Measurements from ENCODE around the gene UBE2B. TPM values are rescaled to one million over a fixed set of nuclear protein-coding genes. Genes with fewer than 3 reads are reported as not detected.
"Not testable (repeated sequence)": the region's sequence is repeated elsewhere in the genome, so short reads cannot be mapped to it uniquely, and the experiment has no call there.

Gene UBE2B
- total RNA-seq, result 24.7 and 26.5 TPM in 2 replicates

- no peak for TF ChIP-seq CTCF (IDR thresholded peaks at IDR 0.05; ENCODE audit: insufficient read depth, low read length, severe bottlenecking)
- DNase-seq (ENCODE audit: low read depth) (peak; percentile 97), FAIRE-seq (peak; percentile 93)
- Histone ChIP-seq H3K4me3 (ENCODE audit: low read depth, low read length) (peak within 1 kb of the TSS; percentile 99), H3K36me3 (ENCODE audit: control insufficient read depth, insufficient read depth, low read length) (peaks cover 2% of the 10 kb centered on the region), H3K27me3 (ENCODE audit: control insufficient read depth, insufficient read depth, low read length) (no peaks in the 10 kb centered on the region)
Observed at GRCh38 chr5:134370871-134371833, at the start of gene UBE2B. Gene UBE2B (plus strand): TSS chr5:134371569. CDS start chr5:134371596, 27 bp downstream.

- Histone ChIP-seq H3K36me3 (ENCODE audit: control insufficient read depth, insufficient read depth, low read length) (no peaks in the 10 kb centered on the region), H3K27me3 (ENCODE audit: control insufficient read depth, insufficient read depth, low read length) (no peaks in the 10 kb centered on the region), H3K4me3 (ENCODE audit: low read depth, low read length) (no peak overlapping the region)
- DNase-seq (ENCODE audit: low read depth), result no peak
- FAIRE-seq, result no peak
- TF ChIP-seq CTCF (IDR thresholded peaks at IDR 0.05; ENCODE audit: insufficient read depth, low read length, severe bottlenecking), result no peak
Observed at GRCh38 chr5:134327327-134327726, 44.0 kb upstream of the UBE2B start.

- TF ChIP-seq CTCF (IDR thresholded peaks at IDR 0.05; ENCODE audit: insufficient read depth, low read length, severe bottlenecking), result no peak
- H3K27me3 ChIP-seq (ENCODE audit: control insufficient read depth, insufficient read depth, low read length), result no peaks in the 10 kb centered on the region
- H3K36me3 ChIP-seq (ENCODE audit: control insufficient read depth, insufficient read depth, low read length), result no peaks in the 10 kb centered on the region
- FAIRE-seq (no peak), DNase-seq (ENCODE audit: low read depth) (no peak)
- no peak overlapping the region for H3K4me3 ChIP-seq (ENCODE audit: low read depth, low read length)
Observed at GRCh38 chr5:134328619-134329018, 42.8 kb upstream of the UBE2B start.

GRCh38 chr5:134336833-134337232 lies 34.5 kb upstream of the UBE2B start:
- not testable (repeated sequence) for FAIRE-seq; H3K27me3 ChIP-seq (ENCODE audit: control insufficient read depth, insufficient read depth, low read length)

GRCh38 chr5:134343500-134343899 lies 27.9 kb upstream of the UBE2B start:
- not testable (repeated sequence) for H3K27me3 ChIP-seq (ENCODE audit: control insufficient read depth, insufficient read depth, low read length); H3K4me3 ChIP-seq (ENCODE audit: low read depth, low read length); H3K36me3 ChIP-seq (ENCODE audit: control insufficient read depth, insufficient read depth, low read length); FAIRE-seq
- peak; percentile 37 for DNase-seq (ENCODE audit: low read depth)

More at GRCh38 chr5:134336833-134337232, 34.5 kb upstream of the UBE2B start:
- not testable (repeated sequence) for DNase-seq (ENCODE audit: low read depth); H3K36me3 ChIP-seq (ENCODE audit: control insufficient read depth, insufficient read depth, low read length); H3K4me3 ChIP-seq (ENCODE audit: low read depth, low read length)

GRCh38 chr5:134345476-134345875 lies 25.9 kb upstream of the UBE2B start:
- not testable (repeated sequence) for H3K36me3 ChIP-seq (ENCODE audit: control insufficient read depth, insufficient read depth, low read length); H3K4me3 ChIP-seq (ENCODE audit: low read depth, low read length); H3K27me3 ChIP-seq (ENCODE audit: control insufficient read depth, insufficient read depth, low read length); FAIRE-seq; DNase-seq (ENCODE audit: low read depth)

- DNase-seq (ENCODE audit: low read depth) (peak; percentile 84), FAIRE-seq (no peak)
- Histone ChIP-seq H3K27me3 (ENCODE audit: control insufficient read depth, insufficient read depth, low read length) (no peaks in the 10 kb centered on the region), H3K36me3 (ENCODE audit: control insufficient read depth, insufficient read depth, low read length) (no peaks in the 10 kb centered on the region), H3K4me3 (ENCODE audit: low read depth, low read length) (no peak overlapping the region)
- no peak for TF ChIP-seq CTCF (IDR thresholded peaks at IDR 0.05; ENCODE audit: insufficient read depth, low read length, severe bottlenecking)
Observed at GRCh38 chr5:134345996-134346395, 25.4 kb upstream of the UBE2B start.
